PC-9 (cell line): ENCODE results near the gene CDC7.
"Not testable (repeated sequence)": the region's sequence is repeated elsewhere in the genome, so short reads cannot be mapped to it uniquely, and the experiment has no call there.

Source experiments
- CTCF ChIP-seq: fragments of 200-600 bp; sonication (generic); conservative IDR thresholded peaks from 2 replicates; pipeline ENCODE4 v1.6.1; 2017; ENCODE audit warnings: mixed run types, antibody characterized with exemption, mild to moderate bottlenecking, moderate library complexity
- EZH2 ChIP-seq: fragments of 200-600 bp; sonication (generic); IDR thresholded peaks from 2 replicates; pipeline ENCODE4 v1.8.0; 2017; ENCODE audit warnings: antibody characterized with exemption, low read depth

GRCh38 chr1:91516605-91517004, 16.0 kb downstream of the CDC7 start:
- not testable (repeated sequence) for TF ChIP-seq CTCF, EZH2
